Measurements from ENCODE around the gene WDR43. TPM values are rescaled to one million over a fixed set of nuclear protein-coding genes. Genes with fewer than 3 reads are reported as not detected.

The WDR43 gene
- total RNA-seq, 2 experiments from 2014 or later, result 76.5 to 78.7 TPM

DNA sequence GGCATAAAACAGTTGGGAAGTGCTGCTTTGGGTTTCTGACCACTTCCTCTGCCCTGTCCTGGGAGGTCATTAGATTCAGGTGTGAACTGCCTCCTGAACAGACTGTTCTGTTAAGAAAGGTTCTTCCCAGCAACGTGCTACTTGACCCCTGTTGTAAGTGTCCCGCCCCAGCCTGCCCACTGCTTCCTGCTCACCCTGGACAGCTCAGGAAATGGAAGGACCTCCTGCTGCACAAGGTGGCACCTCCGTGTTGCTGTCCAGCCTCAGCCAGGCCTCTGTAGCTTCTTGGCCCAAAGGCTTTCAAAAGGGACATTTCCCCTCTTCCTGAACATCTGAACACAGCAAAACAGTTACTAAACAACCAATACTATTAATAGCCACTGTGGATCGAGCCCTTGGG, 92.0 kb downstream of the WDR43 start:
- DNase-seq, result no peak
- Mint-ChIP-seq H3K4me1 (ENCODE audit: low read depth) (no peaks in the 10 kb centered on the region), H3K27me3 (ENCODE audit: low read depth) (no peaks in the 10 kb centered on the region), H3K9me3 (no peaks in the 10 kb centered on the region), H3K4me3 (no peak overlapping the region), H3K27ac (no peak overlapping the region), H3K36me3 (ENCODE audit: low read depth) (no peaks in the 10 kb centered on the region)
- CTCF ChIA-PET, result interaction anchor here (1.1 kb wide), 1 partner anchor 27 kb away, joined by 4 read pairs; no protein-coding TSS in a partner anchor
- intact Hi-C loops (cut with micrococcal nuclease), result no loop called here

- Mint-ChIP-seq H3K27me3 (ENCODE audit: low read depth) (no peaks in the 10 kb centered on the region), H3K9me3 (no peaks in the 10 kb centered on the region), H3K27ac (no peak overlapping the region), H3K36me3 (ENCODE audit: low read depth) (no peaks in the 10 kb centered on the region), H3K4me1 (ENCODE audit: low read depth) (no peaks in the 10 kb centered on the region), H3K4me3 (no peak overlapping the region)
- no peak for DNase-seq
- CTCF ChIA-PET, result no interaction called here
- intact Hi-C loops (cut with micrococcal nuclease), result no loop called here
Measured at GRCh38 chr2:28989973-28990372, 95.5 kb downstream of the WDR43 start.

DNA sequence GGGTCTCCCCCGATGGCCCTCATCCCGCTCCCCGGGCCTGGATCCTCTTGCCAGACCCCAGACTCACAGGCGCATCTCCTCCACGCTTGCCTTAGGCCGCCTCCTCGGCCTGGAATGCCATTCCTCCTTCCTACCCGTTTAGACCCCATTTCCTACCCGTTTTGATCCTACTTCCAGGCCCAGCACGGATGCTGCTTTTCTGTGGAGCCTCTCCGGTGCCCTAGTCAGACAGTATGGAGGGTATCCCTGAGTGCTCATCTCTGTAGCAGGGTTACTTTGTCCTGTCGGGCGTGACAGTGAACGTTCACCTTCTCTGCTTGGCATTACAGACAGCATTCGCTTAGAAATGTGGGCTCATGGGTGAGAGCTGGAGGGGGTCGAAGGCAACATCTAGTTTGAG, 96.0 kb downstream of the WDR43 start:
- Mint-ChIP-seq H3K27me3 (ENCODE audit: low read depth) (no peaks in the 10 kb centered on the region), H3K4me3 (no peak overlapping the region), H3K4me1 (ENCODE audit: low read depth) (no peaks in the 10 kb centered on the region), H3K36me3 (ENCODE audit: low read depth) (no peaks in the 10 kb centered on the region), H3K27ac (no peak overlapping the region), H3K9me3 (no peaks in the 10 kb centered on the region)
- intact Hi-C loops (cut with micrococcal nuclease), result no loop called here
- CTCF ChIA-PET, result no interaction called here
- no peak for DNase-seq

- CTCF ChIA-PET, result interaction anchor here (0.7 to 1.1 kb wide), 3 partner anchors 32 to 363 kb away, joined by 3 read pairs; no protein-coding TSS in a partner anchor
- Mint-ChIP-seq H3K36me3 (ENCODE audit: low read depth) (no peaks in the 10 kb centered on the region), H3K9me3 (no peaks in the 10 kb centered on the region), H3K27ac (no peak overlapping the region), H3K4me1 (ENCODE audit: low read depth) (no peaks in the 10 kb centered on the region), H3K4me3 (no peak overlapping the region), H3K27me3 (ENCODE audit: low read depth) (no peaks in the 10 kb centered on the region)
- no peak for DNase-seq
- intact Hi-C loops (cut with micrococcal nuclease), result no loop called here
Measured at GRCh38 chr2:28991021-28991420, 96.6 kb downstream of the WDR43 start.

GRCh38 chr2:28991460-28991859, 97.0 kb downstream of the WDR43 start:
- Mint-ChIP-seq H3K4me1 (ENCODE audit: low read depth) (no peaks in the 10 kb centered on the region), H3K36me3 (ENCODE audit: low read depth) (no peaks in the 10 kb centered on the region), H3K4me3 (no peak overlapping the region), H3K27ac (no peak overlapping the region), H3K9me3 (no peaks in the 10 kb centered on the region), H3K27me3 (ENCODE audit: low read depth) (no peaks in the 10 kb centered on the region)
- CTCF ChIA-PET, result interaction anchor here (0.7 to 1.1 kb wide), 3 partner anchors 33 to 363 kb away, joined by 3 read pairs; no protein-coding TSS in a partner anchor
- no peak for DNase-seq
- intact Hi-C loops (cut with micrococcal nuclease), result no loop called here

DNA sequence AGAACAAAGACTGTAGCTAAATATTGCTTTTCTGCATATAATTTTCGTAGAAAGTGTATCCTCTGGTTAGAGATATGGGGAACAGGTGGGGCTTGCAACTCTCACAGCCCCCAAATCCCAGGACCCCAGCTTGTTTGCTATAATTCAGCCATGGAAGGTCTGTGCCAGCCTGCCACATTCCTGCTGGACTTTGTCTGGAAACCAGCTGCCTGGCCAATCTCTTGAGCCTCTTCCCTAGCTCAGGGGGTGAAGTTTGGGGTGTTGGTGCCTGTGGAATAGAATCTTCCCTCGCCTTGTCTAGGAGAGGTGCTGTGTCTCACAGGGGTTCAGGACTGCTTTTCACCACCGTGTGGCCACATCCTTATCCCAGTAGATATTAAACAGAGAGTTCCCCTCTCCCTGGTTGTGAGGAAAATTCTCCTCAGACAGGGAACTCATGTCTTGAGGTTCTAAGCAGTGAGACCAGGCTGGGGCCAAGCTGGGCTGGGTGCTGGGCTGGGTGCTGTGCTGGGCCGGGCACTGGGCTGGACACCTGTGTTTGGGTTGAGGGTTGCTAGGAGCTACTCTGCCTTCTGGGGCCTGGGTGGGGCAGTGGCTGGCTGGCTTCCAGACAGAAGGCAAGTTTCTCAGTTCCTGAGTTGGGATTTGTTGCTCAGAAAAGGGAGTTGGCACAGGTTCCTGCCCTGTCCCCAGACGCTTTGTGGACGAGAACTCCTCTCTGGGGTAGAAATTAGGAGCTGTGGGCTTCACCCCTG, 98.9 kb downstream of the WDR43 start:
- CTCF ChIA-PET, result no interaction called here
- H3K9me3 Mint-ChIP-seq, result no peaks in the 10 kb centered on the region
- no peak for DNase-seq
- no peak overlapping the region for H3K4me3 Mint-ChIP-seq
- no peak overlapping the region for H3K27ac Mint-ChIP-seq
- H3K36me3 Mint-ChIP-seq (ENCODE audit: low read depth), result no peaks in the 10 kb centered on the region
- no peaks in the 10 kb centered on the region for H3K4me1 Mint-ChIP-seq (ENCODE audit: low read depth)
- intact Hi-C loops (cut with micrococcal nuclease), result no loop called here
- no peaks in the 10 kb centered on the region for H3K27me3 Mint-ChIP-seq (ENCODE audit: low read depth)

DNA sequence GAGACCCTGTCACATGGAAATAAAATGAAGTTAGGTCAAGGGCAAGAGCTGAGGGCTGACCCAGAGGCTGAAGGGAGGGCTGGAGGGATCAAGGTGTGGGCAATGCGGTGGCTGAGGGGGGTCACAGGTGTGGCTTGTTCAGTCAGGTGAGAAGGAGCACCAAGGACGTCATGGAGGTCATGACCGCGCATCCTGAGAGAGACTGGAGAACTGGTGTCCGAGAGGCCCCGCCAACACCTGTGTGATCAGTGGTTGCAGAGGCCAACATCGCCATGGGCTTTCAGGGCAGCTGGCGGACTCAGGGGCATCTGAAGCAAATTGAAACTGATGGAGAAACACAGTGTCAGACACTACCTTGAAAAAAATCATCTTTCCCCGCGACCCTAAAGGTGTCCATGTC, 99.6 kb downstream of the WDR43 start:
- Mint-ChIP-seq H3K4me3 (no peak overlapping the region), H3K27me3 (ENCODE audit: low read depth) (no peaks in the 10 kb centered on the region)
- CTCF ChIA-PET, result no interaction called here

GRCh38 chr2:28994679-28995078, 100.2 kb downstream of the WDR43 start:
- CTCF ChIA-PET, result no interaction called here
- intact Hi-C loops (cut with micrococcal nuclease), result no loop called here
- no peaks in the 10 kb centered on the region for H3K36me3 Mint-ChIP-seq (ENCODE audit: low read depth)

More for the DNA sequence above, 99.6 kb downstream of the WDR43 start:
- Mint-ChIP-seq H3K9me3 (no peaks in the 10 kb centered on the region), H3K36me3 (ENCODE audit: low read depth) (no peaks in the 10 kb centered on the region), H3K27ac (no peak overlapping the region), H3K4me1 (ENCODE audit: low read depth) (no peaks in the 10 kb centered on the region)
- no peak for DNase-seq
- intact Hi-C loops (cut with micrococcal nuclease), result no loop called here

DNA sequence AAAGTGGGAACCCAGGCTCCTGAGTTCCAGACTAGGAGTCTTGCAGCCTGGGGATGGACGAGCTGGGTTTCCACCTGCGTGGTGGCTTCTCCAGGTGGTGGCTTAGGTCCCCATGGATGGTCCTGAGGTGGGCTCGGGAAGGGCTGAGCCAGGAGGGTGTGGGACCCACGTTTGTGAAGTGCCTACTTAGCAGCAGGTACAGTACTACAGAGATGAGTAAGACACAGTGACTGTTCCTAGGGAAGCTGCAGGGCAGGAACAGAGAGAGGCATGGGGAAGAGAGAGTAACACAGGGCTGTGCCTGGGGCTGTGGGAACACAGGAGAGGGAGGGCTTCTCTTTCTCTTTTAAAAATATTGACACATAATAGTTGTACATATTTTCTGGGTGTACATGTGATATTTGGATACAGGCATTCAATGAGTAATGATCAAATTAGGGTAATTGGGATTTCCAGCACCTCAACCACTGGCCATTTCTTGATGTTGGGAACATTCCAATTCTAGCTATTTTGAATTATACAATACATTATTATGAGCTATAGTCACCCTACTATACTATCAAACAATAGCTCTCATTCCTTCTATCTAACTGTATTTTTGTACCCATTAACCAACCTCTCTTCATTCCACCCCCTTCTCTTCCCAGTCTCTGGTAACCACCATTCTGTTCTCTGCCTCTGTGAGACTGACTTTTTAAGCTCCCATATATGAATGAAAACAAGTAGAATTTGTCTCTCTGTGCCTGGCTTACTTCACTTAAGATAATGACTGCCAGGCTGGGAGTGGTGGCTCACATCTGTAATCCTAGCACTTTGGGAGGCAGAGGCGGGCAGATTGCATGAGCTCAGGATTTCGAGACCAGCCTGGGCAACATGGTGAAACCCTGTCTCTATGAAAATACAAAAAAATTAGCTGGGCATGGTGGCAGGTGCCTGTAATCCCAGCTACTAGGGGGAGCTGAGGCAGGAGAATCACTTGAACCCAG, 101.6 kb downstream of the WDR43 start:
- DNase-seq, result no peak
- no peaks in the 10 kb centered on the region for H3K9me3 Mint-ChIP-seq
- intact Hi-C loops (cut with micrococcal nuclease), result no loop called here
- CTCF ChIA-PET, result no interaction called here
- H3K4me3 Mint-ChIP-seq, result no peak overlapping the region
- H3K27me3 Mint-ChIP-seq (ENCODE audit: low read depth), result no peaks in the 10 kb centered on the region
- H3K36me3 Mint-ChIP-seq (ENCODE audit: low read depth), result no peaks in the 10 kb centered on the region
- H3K4me1 Mint-ChIP-seq (ENCODE audit: low read depth), result peaks cover 12% of the 10 kb centered on the region
- H3K27ac Mint-ChIP-seq, result no peak overlapping the region

More at GRCh38 chr2:28994679-28995078, 100.2 kb downstream of the WDR43 start:
- Mint-ChIP-seq H3K9me3 (no peaks in the 10 kb centered on the region), H3K27ac (no peak overlapping the region), H3K4me3 (no peak overlapping the region), H3K27me3 (ENCODE audit: low read depth) (no peaks in the 10 kb centered on the region), H3K4me1 (ENCODE audit: low read depth) (no peaks in the 10 kb centered on the region)
- no peak for DNase-seq

DNA sequence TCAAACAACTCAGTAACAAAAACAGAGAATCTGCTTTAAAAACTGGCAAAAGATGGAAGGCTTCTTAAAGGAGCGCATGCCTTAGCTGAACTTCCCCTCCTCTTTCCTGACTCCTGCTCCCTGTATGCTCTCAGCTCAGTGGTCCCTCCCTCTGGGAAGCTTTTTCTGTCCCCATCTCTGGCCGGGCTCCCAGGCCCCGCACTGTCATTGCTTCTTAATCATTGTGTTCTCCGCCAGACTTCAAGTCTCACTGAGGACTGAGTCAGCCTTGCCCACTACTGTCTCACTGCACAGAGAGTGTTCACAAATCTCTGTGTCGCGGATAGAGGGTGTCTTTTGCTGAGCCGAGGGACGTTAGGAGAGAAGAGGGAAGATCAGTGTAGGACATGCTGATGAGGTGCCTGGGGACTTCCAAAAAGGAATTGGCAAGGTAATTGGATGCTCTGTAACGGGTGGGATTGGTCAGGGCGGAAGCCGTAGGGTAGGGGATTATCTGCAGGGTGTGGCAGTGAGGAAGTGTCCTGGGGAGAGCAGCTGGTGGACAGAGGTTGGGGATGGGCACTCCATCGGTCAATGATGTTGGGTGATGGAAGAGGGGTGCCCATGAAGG, 102.9 kb downstream of the WDR43 start:
- H3K27me3 Mint-ChIP-seq (ENCODE audit: low read depth), result no peaks in the 10 kb centered on the region
- CTCF ChIA-PET, result no interaction called here

More for the DNA sequence above, 102.9 kb downstream of the WDR43 start:
- intact Hi-C loops (cut with micrococcal nuclease), result no loop called here
- DNase-seq, result no peak
- Mint-ChIP-seq H3K36me3 (ENCODE audit: low read depth) (no peaks in the 10 kb centered on the region), H3K4me1 (ENCODE audit: low read depth) (peaks cover 16% of the 10 kb centered on the region), H3K4me3 (no peak overlapping the region), H3K27ac (no peak overlapping the region), H3K9me3 (no peaks in the 10 kb centered on the region)

Measured in activated naive CD4-positive, alpha-beta T cell treated with anti-CD3 and anti-CD28 coated beads for 36 hours (primary cell).